GM12801 (cell line): ENCODE measurements around the gene BMAL1.

Source experiments
- TF ChIP-seq, protein P1 (sequence below): IDR thresholded peaks from one replicate; pipeline ENCODE4 v1.5.1; 2011; ENCODE audit warnings: control low read depth; ENCODE audit not compliant: insufficient read length; ENCODE audit errors: extremely low read depth

The BMAL1 gene

DNA sequence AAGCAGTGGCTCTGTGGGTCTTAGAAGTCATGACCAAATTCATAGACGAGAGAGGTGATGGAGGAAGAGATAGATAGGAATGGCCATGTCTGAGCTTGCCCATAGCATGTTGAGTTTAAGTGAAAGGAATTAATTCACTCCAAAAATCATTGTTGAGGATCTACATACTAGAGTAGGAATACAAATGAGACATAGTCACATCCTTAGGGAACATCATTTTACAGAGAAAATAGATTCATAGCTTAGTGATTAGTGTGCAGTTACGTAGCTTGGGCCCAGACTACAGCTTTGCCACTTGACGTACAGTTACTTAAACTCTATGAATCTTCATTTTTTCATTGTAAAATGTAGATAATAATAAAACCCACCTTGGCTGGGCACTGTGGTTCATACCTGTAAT lies 21.4 kb upstream of the BMAL1 start:
- TF ChIP-seq, protein P1, sequence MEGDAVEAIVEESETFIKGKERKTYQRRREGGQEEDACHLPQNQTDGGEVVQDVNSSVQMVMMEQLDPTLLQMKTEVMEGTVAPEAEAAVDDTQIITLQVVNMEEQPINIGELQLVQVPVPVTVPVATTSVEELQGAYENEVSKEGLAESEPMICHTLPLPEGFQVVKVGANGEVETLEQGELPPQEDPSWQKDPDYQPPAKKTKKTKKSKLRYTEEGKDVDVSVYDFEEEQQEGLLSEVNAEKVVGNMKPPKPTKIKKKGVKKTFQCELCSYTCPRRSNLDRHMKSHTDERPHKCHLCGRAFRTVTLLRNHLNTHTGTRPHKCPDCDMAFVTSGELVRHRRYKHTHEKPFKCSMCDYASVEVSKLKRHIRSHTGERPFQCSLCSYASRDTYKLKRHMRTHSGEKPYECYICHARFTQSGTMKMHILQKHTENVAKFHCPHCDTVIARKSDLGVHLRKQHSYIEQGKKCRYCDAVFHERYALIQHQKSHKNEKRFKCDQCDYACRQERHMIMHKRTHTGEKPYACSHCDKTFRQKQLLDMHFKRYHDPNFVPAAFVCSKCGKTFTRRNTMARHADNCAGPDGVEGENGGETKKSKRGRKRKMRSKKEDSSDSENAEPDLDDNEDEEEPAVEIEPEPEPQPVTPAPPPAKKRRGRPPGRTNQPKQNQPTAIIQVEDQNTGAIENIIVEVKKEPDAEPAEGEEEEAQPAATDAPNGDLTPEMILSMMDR, result no peak

DNA sequence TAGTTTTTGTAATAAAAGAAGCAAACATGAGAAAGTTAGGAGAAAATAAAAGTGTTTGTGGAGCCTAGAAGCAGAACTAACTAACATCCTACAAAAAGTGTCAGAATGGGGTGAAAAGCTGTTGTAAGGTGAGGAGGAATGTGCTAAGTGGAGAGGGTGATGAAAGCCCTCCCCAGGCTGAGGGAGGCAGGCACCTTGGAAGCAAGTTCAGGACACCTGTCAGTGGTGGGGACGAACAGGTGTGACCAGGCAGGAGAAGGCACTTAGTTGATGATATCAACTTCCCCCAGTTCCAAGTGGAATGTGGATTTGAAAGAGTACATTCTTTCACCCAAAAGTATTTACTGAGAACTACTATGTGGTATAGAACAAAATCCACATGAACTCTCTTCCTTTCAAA lies 18.7 kb upstream of the BMAL1 start:
- TF ChIP-seq, protein P1, result no peak

DNA sequence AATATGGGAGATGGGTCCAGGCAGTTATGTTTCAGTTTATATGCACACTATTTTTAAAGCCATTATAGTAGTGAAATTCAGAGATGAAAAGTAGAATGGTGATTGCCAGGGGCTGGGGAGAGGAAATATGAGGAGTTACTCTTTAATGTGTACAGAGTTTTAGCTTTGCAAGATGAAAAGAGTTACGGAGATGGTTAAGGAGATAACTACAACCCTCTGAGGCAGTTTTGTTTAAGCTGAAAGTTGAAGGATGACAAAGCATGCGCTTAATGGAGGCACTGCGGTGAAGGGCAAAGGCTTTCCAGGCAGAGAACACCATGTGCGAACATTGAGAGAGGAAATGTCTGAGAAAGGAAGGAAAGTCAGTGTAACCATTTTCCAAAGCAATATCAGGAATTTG lies 18.2 kb upstream of the BMAL1 start:
- TF ChIP-seq, protein P1, result no peak

DNA sequence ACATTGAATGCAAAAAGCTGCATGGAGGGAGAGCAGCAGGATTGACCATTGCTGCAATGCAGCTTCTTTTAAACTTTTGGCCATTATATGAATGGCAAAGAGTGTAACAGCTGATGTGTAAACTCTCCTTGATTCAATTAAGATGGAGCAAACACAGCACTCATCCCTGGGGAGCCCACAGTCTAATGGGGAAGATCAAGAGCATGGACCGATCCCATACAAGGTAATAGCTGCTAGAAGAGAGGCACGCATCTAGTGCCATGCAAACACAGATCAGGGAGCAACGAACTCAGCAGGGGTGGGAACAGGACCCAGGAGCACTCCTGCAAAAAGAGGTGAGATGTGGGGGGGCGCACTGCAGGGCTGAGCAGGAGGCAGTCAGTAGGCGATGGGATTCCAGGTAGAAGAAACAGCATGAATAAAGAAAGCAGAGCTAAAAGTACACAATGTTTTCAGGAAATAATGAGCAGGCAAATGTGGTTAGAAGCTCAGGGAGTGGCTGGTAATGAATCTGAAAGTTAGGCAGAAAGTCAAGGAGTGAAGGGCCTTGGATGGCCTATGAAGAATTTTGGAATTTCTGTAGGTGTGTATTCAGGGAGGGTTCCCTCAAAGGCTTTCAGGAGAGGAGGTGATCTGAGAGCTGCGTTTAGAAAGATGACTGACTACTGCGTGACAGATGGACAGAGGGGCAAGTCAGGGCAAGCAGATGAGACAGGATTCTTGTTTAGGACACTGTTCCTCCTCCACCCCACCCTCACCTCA lies 17.2 kb upstream of the BMAL1 start:
- TF ChIP-seq, protein P1, result no peak

DNA sequence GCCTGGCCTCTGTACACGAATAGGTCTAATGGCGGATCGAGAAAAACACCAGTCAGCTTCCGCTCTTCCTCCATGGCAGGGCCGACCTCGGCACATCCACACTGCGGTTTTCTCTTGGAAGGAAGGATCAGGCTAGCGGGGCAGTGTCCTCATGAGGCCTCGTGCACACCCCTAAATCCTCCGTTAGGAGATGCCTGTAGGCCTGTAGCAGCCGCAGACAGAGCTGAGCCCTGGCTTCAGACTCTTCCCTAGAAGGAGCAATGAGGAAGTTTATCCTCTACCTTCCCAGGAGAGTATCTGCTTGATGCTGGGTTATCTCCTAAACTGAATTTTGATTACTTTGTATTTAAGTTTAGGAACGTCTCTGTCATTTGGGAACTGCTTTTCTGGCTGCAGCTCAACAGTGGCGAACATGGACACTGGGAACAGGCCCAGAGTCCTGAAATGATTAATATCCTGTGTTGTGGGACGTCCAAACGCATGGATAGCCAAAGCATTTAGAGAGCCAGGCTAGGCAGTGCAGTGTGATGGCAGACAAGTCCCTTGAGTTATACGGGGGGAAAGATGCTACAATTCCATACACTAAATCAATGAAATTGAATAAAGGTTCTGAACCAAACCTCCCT lies 16.5 kb upstream of the BMAL1 start:
- TF ChIP-seq, protein P1, result no peak

DNA sequence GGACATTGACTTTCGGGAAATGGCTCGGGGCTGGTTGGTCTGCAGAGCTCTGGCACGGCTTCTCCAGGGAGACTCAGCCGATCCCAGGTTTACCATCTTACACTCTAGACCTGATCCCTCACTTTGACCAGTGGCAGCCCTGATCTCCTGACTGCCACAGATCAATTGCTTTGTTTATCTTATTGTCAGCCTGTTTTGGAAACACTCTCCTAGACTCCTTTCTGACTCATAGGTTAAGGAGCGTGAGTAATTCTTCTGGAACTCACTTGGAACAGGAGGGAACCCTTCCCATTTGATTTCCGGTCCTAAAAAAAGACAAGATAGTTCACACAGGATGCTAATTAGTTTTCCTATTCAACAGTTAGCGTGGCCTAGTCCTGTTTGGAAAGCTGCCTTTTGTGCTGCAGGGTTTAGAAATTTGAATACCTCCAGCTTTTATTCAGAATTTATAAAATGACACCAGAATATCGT lies 16.0 kb upstream of the BMAL1 start:
- TF ChIP-seq, protein P1, result no peak

DNA sequence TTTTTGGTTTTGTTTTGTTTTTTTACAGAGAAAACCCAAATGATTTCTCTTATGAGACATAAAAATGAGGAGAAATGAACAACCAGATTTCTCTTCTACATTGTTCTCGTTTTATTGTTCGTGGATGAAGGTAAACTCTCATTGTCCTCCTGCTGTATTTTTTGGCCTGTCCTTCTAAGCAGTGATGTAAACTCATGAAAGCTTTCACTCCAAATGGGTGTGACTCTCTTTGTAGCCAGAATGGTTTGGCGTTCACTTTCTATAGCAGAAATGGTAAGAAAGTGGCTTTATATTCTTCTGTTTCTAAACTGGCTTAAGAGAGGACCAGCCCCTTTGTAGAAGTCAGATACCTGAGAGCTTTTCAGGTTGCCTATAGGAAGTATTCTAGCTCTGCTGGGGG lies 15.5 kb upstream of the BMAL1 start:
- TF ChIP-seq, protein P1, result no peak
